Measurements from ENCODE around the gene EXOC7. TPM values are rescaled to one million over a fixed set of nuclear protein-coding genes. Genes with fewer than 3 reads are reported as not detected.

Gene EXOC7
- total RNA-seq, 1 experiment from 2014 or later, result 160 TPM

DNA sequence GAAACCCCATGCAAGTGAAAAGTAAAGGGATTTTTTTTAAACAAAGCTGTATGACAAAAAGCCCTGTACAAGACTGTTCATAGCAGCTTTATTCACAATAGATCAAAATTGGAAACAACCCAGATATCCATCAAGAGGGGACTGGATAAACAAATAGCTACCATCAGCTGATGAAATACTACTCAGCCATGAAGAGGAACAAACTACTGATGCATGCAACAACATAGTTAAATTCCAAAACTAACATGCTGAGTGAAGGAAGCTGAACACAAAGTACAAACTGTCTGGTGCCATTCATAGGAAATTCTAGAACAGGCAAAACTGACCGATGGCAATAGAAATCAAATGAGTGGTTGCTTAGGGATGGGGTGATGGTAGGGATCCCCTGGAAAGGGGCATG lies 22.3 kb upstream of the EXOC7 start:
- no CpG with 5 or more reads among the region's 1 CpG for WGBS (ENCODE audit: extremely low coverage, insufficient read length, low lambda C conversion rate)
- Histone ChIP-seq H3K27me3 (ENCODE audit: insufficient read depth, low read length) (no peaks in the 10 kb centered on the region), H3K4me2 (ENCODE audit: insufficient read depth, insufficient read length, low read length) (no peak overlapping the region), H2BK5ac (ENCODE audit: insufficient read length, low read length) (no peak overlapping the region), H3K27ac (ENCODE audit: insufficient read length, low read depth, low read length) (no peak overlapping the region), H2BK15ac (ENCODE audit: low read depth, low read length) (no peak overlapping the region), H3K79me1 (ENCODE audit: insufficient read depth, low read depth, low read length, poor library complexity, severe bottlenecking) (no peaks in the 10 kb centered on the region), H3K56ac (ENCODE audit: insufficient read length, low read depth, low read length) (no peak overlapping the region), H2BK12ac (ENCODE audit: insufficient read length, low read depth, low read length) (no peak overlapping the region), H2AK5ac (ENCODE audit: insufficient read length, low read length) (no peak overlapping the region), H3K23me2 (ENCODE audit: insufficient read length, low read depth, low read length, poor library complexity, severe bottlenecking) (no peaks in the 10 kb centered on the region), H3K14ac (ENCODE audit: insufficient read depth, low read length) (no peak overlapping the region), H3K18ac (ENCODE audit: insufficient read length, low read depth, low read length) (no peak overlapping the region), H2BK20ac (ENCODE audit: low read depth, low read length, poor library complexity, severe bottlenecking) (no peak overlapping the region), H4K91ac (ENCODE audit: insufficient read length, low read depth, low read length) (no peak overlapping the region), H4K20me1 (ENCODE audit: control insufficient read depth, insufficient read depth, insufficient read length) (no peaks in the 10 kb centered on the region), H3K4ac (ENCODE audit: low read depth, low read length) (no peak overlapping the region), H4K8ac (replicated peaks; ENCODE audit: insufficient read length, low read depth, low read length) (no peak overlapping the region), H3K23ac (ENCODE audit: insufficient read length, low read depth, low read length) (no peak overlapping the region), H3K9ac (ENCODE audit: extremely low read depth, insufficient read length, low read length) (no peak overlapping the region), H2BK120ac (ENCODE audit: low read depth, low read length, poor library complexity, severe bottlenecking) (no peak overlapping the region), H3T11ph (ENCODE audit: low read length) (no peak overlapping the region), H3K9me3 (ENCODE audit: control insufficient read depth, low read depth, low read length) (no peaks in the 10 kb centered on the region), H4K5ac (ENCODE audit: insufficient read length, low read depth, low read length) (no peak overlapping the region), H3K4me1 (ENCODE audit: insufficient read depth, low read length) (no peaks in the 10 kb centered on the region), H2AFZ (ENCODE audit: low read length) (no peak overlapping the region), H3K79me2 (ENCODE audit: insufficient read depth, low read length) (no peaks in the 10 kb centered on the region)
- Mint-ChIP-seq H3K9me3 (no peaks in the 10 kb centered on the region), H3K27ac (no peak overlapping the region; a peak in 1 of 7 replicates), H3K4me3 (no peak overlapping the region), H3K4me1 (peaks cover 26% of the 10 kb centered on the region in 2 experiments), H3K27me3 (ENCODE audit: low read depth) (peaks cover 14% of the 10 kb centered on the region), H3K36me3 (ENCODE audit: insufficient read depth in 1 of 3, low read depth in 3 of 3) (no peaks in the 10 kb centered on the region)
- TF ChIP-seq, protein P1, sequence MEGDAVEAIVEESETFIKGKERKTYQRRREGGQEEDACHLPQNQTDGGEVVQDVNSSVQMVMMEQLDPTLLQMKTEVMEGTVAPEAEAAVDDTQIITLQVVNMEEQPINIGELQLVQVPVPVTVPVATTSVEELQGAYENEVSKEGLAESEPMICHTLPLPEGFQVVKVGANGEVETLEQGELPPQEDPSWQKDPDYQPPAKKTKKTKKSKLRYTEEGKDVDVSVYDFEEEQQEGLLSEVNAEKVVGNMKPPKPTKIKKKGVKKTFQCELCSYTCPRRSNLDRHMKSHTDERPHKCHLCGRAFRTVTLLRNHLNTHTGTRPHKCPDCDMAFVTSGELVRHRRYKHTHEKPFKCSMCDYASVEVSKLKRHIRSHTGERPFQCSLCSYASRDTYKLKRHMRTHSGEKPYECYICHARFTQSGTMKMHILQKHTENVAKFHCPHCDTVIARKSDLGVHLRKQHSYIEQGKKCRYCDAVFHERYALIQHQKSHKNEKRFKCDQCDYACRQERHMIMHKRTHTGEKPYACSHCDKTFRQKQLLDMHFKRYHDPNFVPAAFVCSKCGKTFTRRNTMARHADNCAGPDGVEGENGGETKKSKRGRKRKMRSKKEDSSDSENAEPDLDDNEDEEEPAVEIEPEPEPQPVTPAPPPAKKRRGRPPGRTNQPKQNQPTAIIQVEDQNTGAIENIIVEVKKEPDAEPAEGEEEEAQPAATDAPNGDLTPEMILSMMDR (conservative IDR thresholded peaks at IDR 0.05), result no peak
- DNase-seq, result no peak
